K562 (cell line): ENCODE results near the gene NRXN3. TPM values are rescaled to one million over a fixed set of nuclear protein-coding genes. Genes with fewer than 3 reads are reported as not detected.

Experiments
- ATAC-seq: fragments of 200-7000 bp; cut with Tn5 transposase; 3 replicates; pipeline ENCODE4 v1.9.1; 2020; ENCODE audit warnings: moderate library complexity
- BruUV-seq: library from RNA; stranded (reverse); fragments of 400-500 nt; replicated peaks from 2 replicates; lab custom pipeline; 2021; lab: Mats Ljungman, UMichigan
- CTCF ChIA-PET: fragments of 300-600 bp; formaldehyde crosslinking; extraction: SDS; loops from one replicate; lab custom pipeline; 2021; ENCODE audit warnings: low intra/inter-chr PET ratio; lab: Yijun Ruan, JAX
- POLR2A ChIA-PET: fragments of 300-600, 350-650 bp; sonication (Branson Sonifier 250); formaldehyde crosslinking; extraction: SDS; loops from one replicate; lab custom pipeline; 2021; ENCODE audit warnings: antibody characterized with exemption, inconsistent platforms; lab: Yijun Ruan, JAX
- DNase-seq, 4 experiments: peaks; one replicate each; pipeline versions ENCODE4 v3.0.0 to v3.0.0-alpha.2; 2011 to 2018; ENCODE audit warnings: low spot score in 3 of 4, mixed read lengths in 3 of 4; ENCODE audit errors: extremely low read depth in 1 of 4
- FAIRE-seq: peaks from 2 replicates; lab custom pipeline; 2011; peaks lifted over from hg19 to GRCh38; lab: Jason Lieb, UNC
- H2AFZ ChIP-seq: 2 replicates; pipeline ENCODE4 v1.6.0; 2011; ENCODE audit warnings: low read depth, low read length, control low read depth, inconsistent platforms
- H3K27ac ChIP-seq: fragments of 200-600 bp; 3 replicates; pipeline ENCODE4 v1.8.0; 2011; ENCODE audit warnings: low read depth, mild to moderate bottlenecking, control low read depth, inconsistent platforms, low read length, moderate library complexity, mixed read lengths; ENCODE audit errors: extremely low read depth
- H3K27me3 ChIP-seq, 2 experiments: fragments of 300-600 bp in 1 of 2; 2 replicates in 1 of 2; 3 replicates in 1 of 2; pipeline versions ENCODE4 v1.6.0 to v1.8.0; 2011; ENCODE audit warnings: inconsistent platforms in 2 of 2, low read length in 2 of 2, mild to moderate bottlenecking in 1 of 2, mixed read lengths in 1 of 2, moderate library complexity in 1 of 2; ENCODE audit not compliant: control insufficient read depth in 2 of 2, insufficient read depth in 2 of 2
- H3K36me3 ChIP-seq: fragments of 300-600 bp; 3 replicates; pipeline ENCODE4 v1.8.0; 2011; ENCODE audit warnings: mild to moderate bottlenecking, low read length, inconsistent platforms; ENCODE audit not compliant: control insufficient read depth, insufficient read depth
- H3K4me1 ChIP-seq, 2 experiments: fragments of 200-600 bp in 1 of 2; replicated peaks in 1 of 2; 2 replicates in 1 of 2; 3 replicates in 1 of 2; pipeline versions ENCODE4 v1.5.1 to v1.8.0; 2011; ENCODE audit warnings: inconsistent platforms in 2 of 2, low read length in 2 of 2, mild to moderate bottlenecking in 1 of 2, mixed read lengths in 1 of 2, moderate library complexity in 1 of 2; ENCODE audit not compliant: control insufficient read depth in 2 of 2, insufficient read depth in 2 of 2
- H3K4me2 ChIP-seq: 2 replicates; pipeline ENCODE4 v1.6.1; 2011; ENCODE audit warnings: low read length, control low read depth, inconsistent platforms, mixed read lengths; ENCODE audit not compliant: insufficient read depth
- H3K4me3 ChIP-seq: fragments of 200-600 bp; sonication (generic), shearing (Covaris generic); 2 replicates; pipeline ENCODE4 v1.5.1; 2016; ENCODE audit warnings: control low read depth, inconsistent platforms
- H3K79me2 ChIP-seq: fragments of 200-600 bp; 3 replicates; pipeline ENCODE4 v1.8.0; 2011; ENCODE audit warnings: low read length, inconsistent platforms; ENCODE audit not compliant: control insufficient read depth, insufficient read depth
- H3K9ac ChIP-seq, 2 experiments: 2 replicates each; pipeline versions ENCODE4 v1.6.0 to v1.6.1; 2011; ENCODE audit warnings: low read depth in 2 of 2, low read length in 2 of 2, control low read depth in 1 of 2, inconsistent platforms in 1 of 2, mild to moderate bottlenecking in 1 of 2, mixed read lengths in 1 of 2; ENCODE audit not compliant: insufficient read depth in 1 of 2
- H3K9me1 ChIP-seq: one replicate; pipeline ENCODE4 v1.6.0; 2011; ENCODE audit warnings: inconsistent platforms, mild to moderate bottlenecking, low read length, moderate library complexity; ENCODE audit not compliant: control insufficient read depth, insufficient read depth
- H3K9me3 ChIP-seq: replicated peaks from 2 replicates; pipeline ENCODE4 v1.5.1; 2011; ENCODE audit warnings: low read depth, low read length, inconsistent platforms; ENCODE audit not compliant: control insufficient read depth, insufficient read depth
- H4K20me1 ChIP-seq: replicated peaks from 2 replicates; pipeline ENCODE4 v1.6.1; 2011; ENCODE audit warnings: low read length, inconsistent platforms, mixed read lengths; ENCODE audit not compliant: control insufficient read depth, insufficient read depth
- ATF1 ChIP-seq, 2 experiments: fragments of 450-650 bp in 1 of 2; IDR thresholded peaks; 2 replicates each; pipeline ENCODE4 v1.6.1; 2016; ENCODE audit warnings: missing compliant biosample characterization in 1 of 2, missing genetic modification characterization in 1 of 2
- E2F6 ChIP-seq, 2 experiments: IDR thresholded peaks; 2 replicates each; pipeline ENCODE4 v1.6.1; 2011; ENCODE audit warnings: borderline replicate concordance in 1 of 2, control low read depth in 1 of 2, low read depth in 1 of 2, low read length in 1 of 2, mild to moderate bottlenecking in 1 of 2, mixed read lengths in 1 of 2, moderate library complexity in 1 of 2; ENCODE audit not compliant: insufficient read depth in 1 of 2, insufficient read length in 1 of 2, poor library complexity in 1 of 2, severe bottlenecking in 1 of 2; ENCODE audit errors: extremely low read depth in 1 of 2
- MCM7 ChIP-seq, 2 experiments: fragments of 450-650 bp; IDR thresholded peaks; 2 replicates each; pipeline ENCODE4 v1.6.1; 2016 to 2018
- MXD1 ChIP-seq: fragments of 250-450 bp; sonication (Bioruptor Pico); IDR thresholded peaks from 2 replicates; pipeline ENCODE4 v1.8.0; 2021; ENCODE audit warnings: borderline replicate concordance, mild to moderate bottlenecking, moderate library complexity; ENCODE audit not compliant: poor library complexity, severe bottlenecking
- NFIC ChIP-seq: fragments of 450-650 bp; IDR thresholded peaks from 2 replicates; pipeline ENCODE4 v1.6.1; 2017; ENCODE audit warnings: mild to moderate bottlenecking, inconsistent platforms
- NFYB ChIP-seq: IDR thresholded peaks from 2 replicates; pipeline ENCODE4 v1.6.1; 2011; ENCODE audit warnings: mild to moderate bottlenecking, moderate library complexity; ENCODE audit not compliant: insufficient read length; ENCODE audit errors: extremely low read depth
- ZNF24 ChIP-seq: fragments of 450-650 bp; IDR thresholded peaks from 2 replicates; pipeline ENCODE4 v1.6.1; 2016
- in situ Hi-C: fragments of 300-500 bp; cut with MboI; formaldehyde crosslinking; loops from 4 replicates; pipeline ENCODE4 v1.15.0; 2018; ENCODE audit warnings: inconsistent platforms, mixed read lengths
- intact Hi-C: fragments of 100-400 bp; cut with micrococcal nuclease; formaldehyde crosslinking; loops from 2 replicates; pipeline ENCODE4 v1.14.2; 2022
- polyA plus RNA-seq, 8 experiments: library from polyadenylated mRNA; depleted of rRNA in 4 of 8; stranded (reverse) in 5 of 8; unstranded in 3 of 8; fragments of >200 nt; fragmentation: Nextera tagmentation in 2 of 8; fragmentation: Illumina TruSeq in 1 of 8; extraction: Ambion mirVana in 2 of 8; extraction: Trizol in 1 of 8; gene quantifications; 2 replicates each; pipeline versions ENCODE4 v1.2.1 to v1.2.3, GENCODE V29; 2011 to 2014; ENCODE audit warnings: inconsistent platforms in 1 of 8, missing spikeins in 1 of 8
- total RNA-seq, 7 experiments: library from RNA; depleted of rRNA in 6 of 7; stranded (reverse); fragments of >200 nt in 6 of 7; fragmentation: Illumina TruSeq in 2 of 7; extraction: Trizol in 2 of 7; gene quantifications; 2 replicates each; pipeline versions ENCODE4 v1.2.1 to v1.2.3, GENCODE V29; 2011 to 2021; ENCODE audit warnings: low replicate concordance in 1 of 7
- TF ChIP-seq, protein P1 (sequence below): fragments of 250-450 bp; sonication (Bioruptor Pico); IDR thresholded peaks from 2 replicates; pipeline ENCODE4 v1.4.0; 2020; ENCODE audit warnings: mild to moderate bottlenecking
- TF ChIP-seq, protein P2 (sequence below): fragments of 250-450 bp; sonication (Bioruptor Pico); IDR thresholded peaks from 2 replicates; pipeline ENCODE4 v1.4.0; 2020

NRXN3 gene
- total and polyA plus RNA-seq, 9 of the 15 experiments (the other 6 are each of a cell fraction or from before 2014, with no cell fraction given) = 0.09 TPM; not detected in 8

- TF ChIP-seq E2F6 (IDR thresholded peaks at IDR 0.05; ENCODE audit: borderline replicate concordance in 1 of 2, extremely low read depth in 1 of 2, insufficient read depth in 1 of 2, insufficient read length in 1 of 2, low read depth in 1 of 2, low read length in 1 of 2, poor library complexity in 1 of 2, severe bottlenecking in 1 of 2) = no peak
These were observed 1283.1 kb downstream of the NRXN3 start (continued) for GRCh38 chr14:79453276-79453675.

DNA sequence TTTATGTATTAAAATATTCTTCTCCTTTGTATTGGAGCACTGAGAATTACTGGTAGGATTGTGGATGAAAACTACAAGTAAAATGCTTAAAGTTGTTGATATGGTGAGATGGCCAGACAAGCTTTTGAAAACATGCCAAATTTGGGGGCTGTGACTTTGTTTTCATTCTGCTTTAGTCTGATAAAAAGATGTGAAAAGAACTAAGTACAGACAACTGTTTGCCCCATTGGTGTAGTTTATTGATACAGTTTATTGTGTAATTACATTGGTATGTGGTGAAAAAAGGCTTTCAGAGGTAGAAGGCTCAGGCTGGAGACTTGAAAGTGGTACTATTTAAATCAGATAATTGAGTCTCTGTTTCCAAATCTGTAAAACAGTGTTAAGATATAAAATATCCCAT is 1294.3 kb downstream of the NRXN3 start:
- no peak for ATAC-seq
- Histone ChIP-seq H3K36me3 (no peaks in the 10 kb centered on the region), H3K27ac (no peak overlapping the region), H3K9me1 (no peaks in the 10 kb centered on the region), H3K9ac (no peak overlapping the region), H3K4me1 (no peaks in the 10 kb centered on the region), H2AFZ (no peak overlapping the region), H3K27me3 (no peaks in the 10 kb centered on the region), H3K79me2 (no peaks in the 10 kb centered on the region), H4K20me1 (no peaks in the 10 kb centered on the region), H3K4me2 (no peak overlapping the region), H3K4me3 (no peak overlapping the region), H3K9me3 (no peaks in the 10 kb centered on the region)
- BruUV-seq = no TSS peak
- DNase-seq = no peak
- ChIA-PET POLR2A (no interaction called here), CTCF (no interaction called here)
- no peak for FAIRE-seq
- in situ Hi-C loops (no loop called here), intact Hi-C loops (no loop called here)
- no peak for TF ChIP-seq ATF1 (CRISPR knock-in tag; IDR thresholded peaks at IDR 0.05)
- TF ChIP-seq ATF1 (tag; IDR thresholded peaks at IDR 0.05) = no peak
- TF ChIP-seq ZNF24 = no peak
- TF ChIP-seq NFIC = no peak
- TF ChIP-seq, protein P1, sequence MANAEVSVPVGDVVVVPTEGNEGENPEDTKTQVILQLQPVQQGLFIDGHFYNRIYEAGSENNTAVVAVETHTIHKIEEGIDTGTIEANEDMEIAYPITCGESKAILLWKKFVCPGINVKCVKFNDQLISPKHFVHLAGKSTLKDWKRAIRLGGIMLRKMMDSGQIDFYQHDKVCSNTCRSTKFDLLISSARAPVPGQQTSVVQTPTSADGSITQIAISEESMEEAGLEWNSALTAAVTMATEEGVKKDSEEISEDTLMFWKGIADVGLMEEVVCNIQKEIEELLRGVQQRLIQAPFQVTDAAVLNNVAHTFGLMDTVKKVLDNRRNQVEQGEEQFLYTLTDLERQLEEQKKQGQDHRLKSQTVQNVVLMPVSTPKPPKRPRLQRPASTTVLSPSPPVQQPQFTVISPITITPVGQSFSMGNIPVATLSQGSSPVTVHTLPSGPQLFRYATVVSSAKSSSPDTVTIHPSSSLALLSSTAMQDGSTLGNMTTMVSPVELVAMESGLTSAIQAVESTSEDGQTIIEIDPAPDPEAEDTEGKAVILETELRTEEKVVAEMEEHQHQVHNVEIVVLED (CRISPR knock-in tag) = no peak
- TF ChIP-seq MXD1 (CRISPR knock-in tag) = no peak
- TF ChIP-seq MCM7 (IDR thresholded peaks at IDR 0.05) = no peak
- TF ChIP-seq, protein P2, sequence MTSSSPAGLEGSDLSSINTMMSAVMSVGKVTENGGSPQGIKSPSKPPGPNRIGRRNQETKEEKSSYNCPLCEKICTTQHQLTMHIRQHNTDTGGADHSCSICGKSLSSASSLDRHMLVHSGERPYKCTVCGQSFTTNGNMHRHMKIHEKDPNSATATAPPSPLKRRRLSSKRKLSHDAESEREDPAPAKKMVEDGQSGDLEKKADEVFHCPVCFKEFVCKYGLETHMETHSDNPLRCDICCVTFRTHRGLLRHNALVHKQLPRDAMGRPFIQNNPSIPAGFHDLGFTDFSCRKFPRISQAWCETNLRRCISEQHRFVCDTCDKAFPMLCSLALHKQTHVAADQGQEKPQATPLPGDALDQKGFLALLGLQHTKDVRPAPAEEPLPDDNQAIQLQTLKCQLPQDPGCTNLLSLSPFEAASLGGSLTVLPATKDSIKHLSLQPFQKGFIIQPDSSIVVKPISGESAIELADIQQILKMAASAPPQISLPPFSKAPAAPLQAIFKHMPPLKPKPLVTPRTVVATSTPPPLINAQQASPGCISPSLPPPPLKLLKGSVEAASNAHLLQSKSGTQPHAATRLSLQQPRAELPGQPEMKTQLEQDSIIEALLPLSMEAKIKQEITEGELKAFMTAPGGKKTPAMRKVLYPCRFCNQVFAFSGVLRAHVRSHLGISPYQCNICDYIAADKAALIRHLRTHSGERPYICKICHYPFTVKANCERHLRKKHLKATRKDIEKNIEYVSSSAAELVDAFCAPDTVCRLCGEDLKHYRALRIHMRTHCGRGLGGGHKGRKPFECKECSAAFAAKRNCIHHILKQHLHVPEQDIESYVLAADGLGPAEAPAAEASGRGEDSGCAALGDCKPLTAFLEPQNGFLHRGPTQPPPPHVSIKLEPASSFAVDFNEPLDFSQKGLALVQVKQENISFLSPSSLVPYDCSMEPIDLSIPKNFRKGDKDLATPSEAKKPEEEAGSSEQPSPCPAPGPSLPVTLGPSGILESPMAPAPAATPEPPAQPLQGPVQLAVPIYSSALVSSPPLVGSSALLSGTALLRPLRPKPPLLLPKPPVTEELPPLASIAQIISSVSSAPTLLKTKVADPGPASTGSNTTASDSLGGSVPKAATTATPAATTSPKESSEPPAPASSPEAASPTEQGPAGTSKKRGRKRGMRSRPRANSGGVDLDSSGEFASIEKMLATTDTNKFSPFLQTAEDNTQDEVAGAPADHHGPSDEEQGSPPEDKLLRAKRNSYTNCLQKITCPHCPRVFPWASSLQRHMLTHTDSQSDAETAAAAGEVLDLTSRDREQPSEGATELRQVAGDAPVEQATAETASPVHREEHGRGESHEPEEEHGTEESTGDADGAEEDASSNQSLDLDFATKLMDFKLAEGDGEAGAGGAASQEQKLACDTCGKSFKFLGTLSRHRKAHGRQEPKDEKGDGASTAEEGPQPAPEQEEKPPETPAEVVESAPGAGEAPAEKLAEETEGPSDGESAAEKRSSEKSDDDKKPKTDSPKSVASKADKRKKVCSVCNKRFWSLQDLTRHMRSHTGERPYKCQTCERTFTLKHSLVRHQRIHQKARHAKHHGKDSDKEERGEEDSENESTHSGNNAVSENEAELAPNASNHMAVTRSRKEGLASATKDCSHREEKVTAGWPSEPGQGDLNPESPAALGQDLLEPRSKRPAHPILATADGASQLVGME (CRISPR knock-in tag) = no peak
- TF ChIP-seq NFYB = no peak
